Measurements from ENCODE around the gene CHTF18. TPM values are rescaled to one million over a fixed set of nuclear protein-coding genes. Genes with fewer than 3 reads are reported as not detected.
"Not testable (repeated sequence)": the region's sequence is repeated elsewhere in the genome, so short reads cannot be mapped to it uniquely, and the experiment has no call there.

Gene CHTF18
- total and polyA plus RNA-seq, 8 donors: 18.8 to 35.5 (median 24.4) TPM

- DNase-seq (peak in 1 of 4 donors; percentile 60), ATAC-seq (no peak)
- H3K27me3 ChIP-seq: peaks cover 0 to 18% of the 10 kb centered on the region in 2 donors
- H3K4me3 ChIP-seq: no peak overlapping the region
- peaks cover 11 to 18% of the 10 kb centered on the region in 2 donors for H3K4me1 ChIP-seq
- H3K27ac ChIP-seq: no peak overlapping the region
- peaks cover 0 to 10% of the 10 kb centered on the region in 2 donors for H3K36me3 ChIP-seq
- no peaks in the 10 kb centered on the region for H3K9me3 ChIP-seq
- TF ChIP-seq CTCF (IDR thresholded peaks at IDR 0.05): no peak
- intact Hi-C loops (cut with DNase I): no loop called here
These were observed 46.3 kb upstream of the CHTF18 start for GRCh38 chr16:741986-742629.

- H3K36me3 ChIP-seq; ATAC-seq; DNase-seq; intact Hi-C loops (cut with DNase I); H3K27ac ChIP-seq; H3K9me3 ChIP-seq; H3K4me3 ChIP-seq: not testable (repeated sequence)
- peaks cover 0 to 18% of the 10 kb centered on the region in 2 donors for H3K27me3 ChIP-seq
- H3K4me1 ChIP-seq: peaks cover 11 to 18% of the 10 kb centered on the region in 2 donors
These were observed 45.5 kb upstream of the CHTF18 start for GRCh38 chr16:742894-743293.

GRCh38 chr16:743794-744500 lies 44.5 kb upstream of the CHTF18 start:
- Histone ChIP-seq H3K9me3 (no peaks in the 10 kb centered on the region), H3K27ac (no peak overlapping the region), H3K27me3 (peaks cover 0 to 18% of the 10 kb centered on the region in 2 donors), H3K4me1 (peaks cover 11 to 18% of the 10 kb centered on the region in 2 donors), H3K36me3 (no peaks in the 10 kb centered on the region), H3K4me3 (no peak overlapping the region)
- ATAC-seq (no peak), DNase-seq (peak in 1 of 4 donors; percentile 73)
- no peak for TF ChIP-seq CTCF (IDR thresholded peaks at IDR 0.05)
- intact Hi-C loops (cut with DNase I): no loop called here

GRCh38 chr16:745739-746138 lies 42.7 kb upstream of the CHTF18 start:
- TF ChIP-seq CTCF (IDR thresholded peaks at IDR 0.05): peak in 1 of 2 donors; percentile 24
- peaks cover 4 to 5% of the 10 kb centered on the region in 2 donors for H3K4me1 ChIP-seq
- H3K27ac ChIP-seq: no peak overlapping the region
- peaks cover 0 to 18% of the 10 kb centered on the region in 2 donors for H3K27me3 ChIP-seq
- no peak overlapping the region for H3K4me3 ChIP-seq
- ATAC-seq (peak; percentile 56), DNase-seq (peak in 1 of 4 donors; percentile 81)
- H3K9me3 ChIP-seq: no peaks in the 10 kb centered on the region
- intact Hi-C loops (cut with DNase I): no loop called here
- no peaks in the 10 kb centered on the region for H3K36me3 ChIP-seq

GRCh38 chr16:746637-747036 lies 41.8 kb upstream of the CHTF18 start:
- intact Hi-C loops (cut with DNase I): no loop called here
- H3K27ac ChIP-seq: no peak overlapping the region
- no peaks in the 10 kb centered on the region for H3K36me3 ChIP-seq
- DNase-seq (peak in 1 of 4 donors; percentile 67), ATAC-seq (no peak)
- peaks cover 0 to 18% of the 10 kb centered on the region in 2 donors for H3K27me3 ChIP-seq
- no peak overlapping the region for H3K4me3 ChIP-seq
- no peak for TF ChIP-seq CTCF (IDR thresholded peaks at IDR 0.05)
- no peaks in the 10 kb centered on the region for H3K4me1 ChIP-seq
- H3K9me3 ChIP-seq: no peaks in the 10 kb centered on the region
